ENCODE data around the gene PSPH.
A peak's percentile ranks its signal among the peaks of the same experiment; 100 is the strongest.
"Not testable (repeated sequence)": the region's sequence is repeated elsewhere in the genome, so short reads cannot be mapped to it uniquely, and the experiment has no call there.

The PSPH gene

GRCh38 chr7:56051339-56052191 lies at the start of gene PSPH, which contains the start of gene CCT6A:
Gene PSPH, minus strand, starts transcription at chr7:56051444. Its CDS starts 30,232 bp downstream, at chr7:56021212.
Gene CCT6A, plus strand, starts transcription at chr7:56051765. Its CDS starts 84 bp downstream, at chr7:56051849.
- DNase-seq (ENCODE audit: low read depth) = peak; percentile 88

- no peak for DNase-seq (ENCODE audit: low read depth)
Observed at GRCh38 chr7:56099653-56100052, 48.4 kb upstream of the PSPH start.

GRCh38 chr7:56098187-56099008 lies 47.2 kb upstream of the PSPH start:
- not testable (repeated sequence) for DNase-seq (ENCODE audit: low read depth)

GRCh38 chr7:56097700-56098099 lies 46.5 kb upstream of the PSPH start:
- DNase-seq (ENCODE audit: low read depth) = no peak

GRCh38 chr7:56092789-56093531 lies 41.7 kb upstream of the PSPH start, which contains the start of gene PHKG1:
Gene PHKG1, minus strand, starts transcription at chr7:56092952. Its CDS starts 4,011 bp downstream, at chr7:56088941.
- no peak for DNase-seq (ENCODE audit: low read depth)

GRCh38 chr7:56092388-56092787 lies 41.1 kb upstream of the PSPH start:
- not testable (repeated sequence) for DNase-seq (ENCODE audit: low read depth)

- no peak for DNase-seq (ENCODE audit: low read depth)
Observed at GRCh38 chr7:56091591-56091990, 40.3 kb upstream of the PSPH start.

- no peak for DNase-seq (ENCODE audit: low read depth)
Observed at GRCh38 chr7:56087445-56087844, 36.2 kb upstream of the PSPH start.

GRCh38 chr7:56086761-56087160 lies 35.5 kb upstream of the PSPH start:
- DNase-seq (ENCODE audit: low read depth) = no peak

GRCh38 chr7:56083150-56083785 lies 32.0 kb upstream of the PSPH start:
- no peak for DNase-seq (ENCODE audit: low read depth)

- DNase-seq (ENCODE audit: low read depth) = no peak
Observed at GRCh38 chr7:56081626-56082340, 30.5 kb upstream of the PSPH start.

- not testable (repeated sequence) for DNase-seq (ENCODE audit: low read depth)
Observed at GRCh38 chr7:56080726-56081435, 29.6 kb upstream of the PSPH start.

- no peak for DNase-seq (ENCODE audit: low read depth)
Observed at GRCh38 chr7:56079450-56080185, 28.4 kb upstream of the PSPH start.

- DNase-seq (ENCODE audit: low read depth) = no peak
Observed at GRCh38 chr7:56078196-56078595, 27.0 kb upstream of the PSPH start.

GRCh38 chr7:56077681-56078080 lies 26.4 kb upstream of the PSPH start:
- no peak for DNase-seq (ENCODE audit: low read depth)

GRCh38 chr7:56074371-56074791 lies 23.1 kb upstream of the PSPH start:
- peak; percentile 39 for DNase-seq (ENCODE audit: low read depth)

GRCh38 chr7:56066376-56066775 lies 15.1 kb upstream of the PSPH start:
- DNase-seq (ENCODE audit: low read depth) = not testable (repeated sequence)

- peak; percentile 87 for DNase-seq (ENCODE audit: low read depth)
Observed at GRCh38 chr7:56063882-56064625, 12.8 kb upstream of the PSPH start, which contains the start of gene SUMF2. Gene SUMF2, plus strand, starts transcription at chr7:56064286. Its CDS starts 26 bp downstream, at chr7:56064312.

GRCh38 chr7:56063500-56063881 lies 12.2 kb upstream of the PSPH start:
- no peak for DNase-seq (ENCODE audit: low read depth)
